GM12864 (cell line): ENCODE results near the gene POLR2F.

ENCODE experiments used
- DNase-seq: peaks from one replicate; pipeline ENCODE4 v3.0.0-alpha.2; 2011; ENCODE audit warnings: low read depth
- H3K4me3 ChIP-seq: 2 replicates; pipeline ENCODE4 v1.5.1; 2011; ENCODE audit warnings: mild to moderate bottlenecking, low read depth, low read length, control low read depth
- TF ChIP-seq, protein P1 (sequence below): IDR thresholded peaks from 2 replicates; pipeline ENCODE4 v1.5.1; 2011; ENCODE audit warnings: low read depth, mild to moderate bottlenecking, moderate library complexity, low read length, control low read depth, inconsistent platforms; ENCODE audit errors: missing control alignments

Gene POLR2F

DNA sequence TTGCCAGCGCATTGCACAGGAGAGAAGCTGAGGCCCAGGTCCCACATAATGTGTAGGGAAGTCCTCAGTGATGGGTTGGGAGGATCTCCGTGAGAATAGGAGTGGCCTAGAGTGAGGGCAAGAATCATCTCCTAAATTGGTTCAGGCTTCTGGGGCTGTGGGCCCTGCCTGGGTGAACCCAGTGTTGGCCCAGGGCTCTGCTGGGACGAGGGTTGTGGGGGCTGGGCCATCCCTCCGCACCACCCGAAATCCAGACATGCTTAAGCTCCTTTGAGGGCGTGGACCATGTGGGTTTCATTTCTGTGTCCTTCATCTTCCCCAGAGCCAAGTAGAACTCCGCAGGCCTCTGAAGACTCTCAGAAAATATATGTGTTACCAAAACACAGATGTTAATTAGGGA, 43.7 kb upstream of the POLR2F start:
- no peak for DNase-seq
- no peak overlapping the region for H3K4me3 ChIP-seq
- TF ChIP-seq, protein P1, sequence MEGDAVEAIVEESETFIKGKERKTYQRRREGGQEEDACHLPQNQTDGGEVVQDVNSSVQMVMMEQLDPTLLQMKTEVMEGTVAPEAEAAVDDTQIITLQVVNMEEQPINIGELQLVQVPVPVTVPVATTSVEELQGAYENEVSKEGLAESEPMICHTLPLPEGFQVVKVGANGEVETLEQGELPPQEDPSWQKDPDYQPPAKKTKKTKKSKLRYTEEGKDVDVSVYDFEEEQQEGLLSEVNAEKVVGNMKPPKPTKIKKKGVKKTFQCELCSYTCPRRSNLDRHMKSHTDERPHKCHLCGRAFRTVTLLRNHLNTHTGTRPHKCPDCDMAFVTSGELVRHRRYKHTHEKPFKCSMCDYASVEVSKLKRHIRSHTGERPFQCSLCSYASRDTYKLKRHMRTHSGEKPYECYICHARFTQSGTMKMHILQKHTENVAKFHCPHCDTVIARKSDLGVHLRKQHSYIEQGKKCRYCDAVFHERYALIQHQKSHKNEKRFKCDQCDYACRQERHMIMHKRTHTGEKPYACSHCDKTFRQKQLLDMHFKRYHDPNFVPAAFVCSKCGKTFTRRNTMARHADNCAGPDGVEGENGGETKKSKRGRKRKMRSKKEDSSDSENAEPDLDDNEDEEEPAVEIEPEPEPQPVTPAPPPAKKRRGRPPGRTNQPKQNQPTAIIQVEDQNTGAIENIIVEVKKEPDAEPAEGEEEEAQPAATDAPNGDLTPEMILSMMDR = no peak

DNA sequence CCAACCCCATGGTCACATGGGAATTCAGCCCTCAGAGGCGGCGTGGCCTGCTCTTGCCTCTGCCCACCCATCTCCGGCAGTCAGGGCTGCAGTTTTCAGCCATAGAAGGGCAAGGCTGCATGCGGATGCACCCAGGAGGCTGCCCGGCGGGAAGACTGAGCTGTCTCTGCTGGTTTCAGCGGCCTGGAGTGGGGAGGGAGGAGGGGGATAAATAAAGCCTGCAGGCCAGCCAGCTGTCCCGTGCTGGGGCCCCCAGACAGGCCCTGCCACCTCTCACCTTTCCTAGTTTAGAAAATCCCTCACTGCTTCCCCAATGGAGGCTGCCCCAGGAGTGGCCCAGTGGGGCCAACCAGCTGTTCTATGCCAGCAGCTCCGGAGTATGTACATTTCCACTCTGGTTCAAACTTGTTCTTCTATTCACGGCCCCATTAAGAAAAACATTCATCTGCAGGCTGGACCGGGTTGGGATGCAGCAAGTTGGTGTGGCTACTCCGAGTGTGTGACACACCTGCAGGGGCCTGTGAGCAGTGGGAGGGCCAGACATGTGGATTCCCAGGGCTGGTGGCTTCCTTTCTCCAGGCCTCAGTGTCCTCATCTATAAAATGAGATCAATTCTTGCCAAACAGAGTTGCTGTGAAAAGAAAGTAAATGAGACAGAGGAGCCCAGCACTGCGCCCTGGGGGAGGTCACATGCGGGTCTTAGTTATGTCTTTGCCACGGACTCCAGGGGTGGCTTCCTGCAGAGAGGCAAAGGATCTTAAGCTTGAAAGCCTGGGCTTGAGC, 42.4 kb upstream of the POLR2F start:
- TF ChIP-seq, protein P1 = no peak
- DNase-seq = no peak
- H3K4me3 ChIP-seq = no peak overlapping the region

DNA sequence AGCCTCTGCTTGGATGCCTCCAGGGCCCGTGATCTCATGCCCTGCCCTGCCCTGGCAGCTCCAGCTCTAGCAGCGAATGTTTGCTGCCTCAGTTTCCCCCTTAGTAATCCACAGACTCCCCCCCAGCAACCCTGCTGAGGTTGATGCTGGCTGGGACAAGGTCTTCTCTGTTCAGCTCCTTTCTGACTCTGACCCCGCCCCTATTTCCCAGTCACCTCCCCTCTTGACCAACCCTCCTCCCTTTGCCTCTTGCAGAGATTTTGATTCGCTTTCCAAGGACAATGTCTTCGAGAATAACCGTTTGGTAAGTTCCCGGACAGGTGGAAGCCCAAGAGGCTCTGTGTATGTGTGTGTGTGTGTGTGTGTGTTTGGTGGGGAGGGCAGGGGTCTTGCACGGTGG, 41.8 kb upstream of the POLR2F start:
- TF ChIP-seq, protein P1 = no peak
- no peak for DNase-seq
- no peak overlapping the region for H3K4me3 ChIP-seq

DNA sequence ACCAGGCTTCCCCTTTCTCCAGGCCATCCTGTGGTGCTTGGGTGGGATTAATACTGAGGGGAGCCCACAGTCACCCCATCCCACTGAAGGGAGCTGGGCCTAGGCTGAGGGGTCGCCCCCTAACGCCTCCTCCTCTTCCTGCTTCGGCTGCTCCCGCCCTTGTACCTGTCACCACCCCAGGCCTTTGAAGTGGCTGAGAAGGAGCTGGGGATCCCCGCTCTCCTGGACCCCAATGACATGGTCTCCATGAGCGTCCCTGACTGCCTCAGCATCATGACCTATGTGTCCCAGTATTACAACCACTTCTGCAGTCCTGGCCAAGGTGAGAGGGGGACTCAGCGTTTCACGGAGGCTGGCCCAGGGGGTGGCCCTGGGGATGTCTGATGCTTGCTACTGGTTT, 41.3 kb upstream of the POLR2F start:
- no peak overlapping the region for H3K4me3 ChIP-seq
- TF ChIP-seq, protein P1 = no peak
- no peak for DNase-seq

DNA sequence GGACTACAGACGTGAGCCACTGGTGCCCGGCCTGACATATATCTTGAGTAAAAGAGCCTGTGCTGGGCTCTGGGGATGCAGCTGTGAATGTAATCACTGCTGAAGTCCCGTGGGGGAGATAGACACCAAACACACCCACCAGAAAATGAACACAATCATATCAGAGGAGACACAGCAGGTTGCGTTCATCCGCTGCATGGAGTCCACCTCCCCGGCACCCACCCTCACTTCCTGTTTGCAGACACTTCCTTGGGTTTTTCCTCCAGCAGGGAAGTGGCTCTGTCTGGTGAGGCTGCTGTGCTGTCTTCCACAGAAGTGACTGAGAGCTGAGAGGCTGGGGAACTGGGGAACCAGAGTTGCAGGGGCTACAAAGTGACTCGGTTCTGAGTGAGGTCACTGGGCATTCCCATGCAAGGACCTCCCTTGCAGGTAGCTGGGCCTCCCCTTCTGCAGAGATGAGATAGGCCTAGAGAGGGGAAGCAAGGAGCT, 40.2 kb upstream of the POLR2F start:
- no peak overlapping the region for H3K4me3 ChIP-seq
- TF ChIP-seq, protein P1 = no peak
- no peak for DNase-seq

DNA sequence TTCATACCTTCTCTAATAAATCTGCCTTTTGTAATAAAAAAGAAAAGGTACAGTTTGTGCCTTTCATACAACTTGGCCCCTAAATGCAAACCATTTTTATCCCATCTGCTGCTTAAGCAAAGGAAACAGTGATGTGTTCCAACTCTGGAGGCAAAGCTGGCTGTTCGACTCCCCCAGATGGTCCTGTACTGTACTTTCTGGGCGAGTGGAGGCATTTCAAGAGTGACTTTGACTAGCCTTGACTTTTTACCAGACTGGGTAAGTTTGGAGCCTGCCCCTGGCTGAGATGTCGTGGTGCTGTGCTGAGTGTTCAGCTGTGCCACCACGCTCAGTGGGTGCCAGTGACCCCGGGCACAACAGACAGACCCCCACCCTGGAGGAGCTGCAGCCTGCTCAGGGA, 37.2 kb upstream of the POLR2F start:
- TF ChIP-seq, protein P1 = no peak
- H3K4me3 ChIP-seq = no peak overlapping the region
- DNase-seq = no peak
